ENCODE results near the gene RAD51.

RAD51 gene

DNA sequence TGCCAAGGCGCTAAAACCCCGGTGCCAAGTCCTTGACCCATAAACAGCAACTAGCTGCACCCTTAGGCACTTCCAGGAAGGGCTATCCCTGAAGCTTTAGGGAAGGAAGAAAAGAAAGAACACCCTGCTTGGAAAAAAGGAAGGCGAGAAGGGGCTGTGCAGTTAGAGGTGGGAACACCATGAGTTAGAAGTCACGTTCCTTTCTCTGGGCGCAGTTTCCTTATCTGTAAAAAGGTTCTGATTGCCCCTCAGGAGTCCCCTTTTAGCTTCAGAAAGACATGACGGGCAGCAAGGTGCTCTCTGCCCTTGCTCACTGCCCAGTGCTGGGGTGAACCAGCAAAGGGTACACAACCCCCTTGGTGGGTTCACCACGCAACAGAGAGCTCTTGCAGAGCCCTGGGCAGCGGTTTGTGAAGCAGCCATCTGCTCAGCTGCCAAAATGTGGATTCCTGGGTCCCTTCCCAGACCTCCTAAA lies 69.7 kb downstream of the RAD51 start:
- DNase-seq = no peak

- no peak for DNase-seq
Observed at GRCh38 chr15:40766194-40766815, 71.3 kb downstream of the RAD51 start.

GRCh38 chr15:40766906-40767837 lies 72.2 kb downstream of the RAD51 start:
- no peak for DNase-seq

GRCh38 chr15:40767838-40768500 lies 73.0 kb downstream of the RAD51 start:
- no peak for DNase-seq

DNA sequence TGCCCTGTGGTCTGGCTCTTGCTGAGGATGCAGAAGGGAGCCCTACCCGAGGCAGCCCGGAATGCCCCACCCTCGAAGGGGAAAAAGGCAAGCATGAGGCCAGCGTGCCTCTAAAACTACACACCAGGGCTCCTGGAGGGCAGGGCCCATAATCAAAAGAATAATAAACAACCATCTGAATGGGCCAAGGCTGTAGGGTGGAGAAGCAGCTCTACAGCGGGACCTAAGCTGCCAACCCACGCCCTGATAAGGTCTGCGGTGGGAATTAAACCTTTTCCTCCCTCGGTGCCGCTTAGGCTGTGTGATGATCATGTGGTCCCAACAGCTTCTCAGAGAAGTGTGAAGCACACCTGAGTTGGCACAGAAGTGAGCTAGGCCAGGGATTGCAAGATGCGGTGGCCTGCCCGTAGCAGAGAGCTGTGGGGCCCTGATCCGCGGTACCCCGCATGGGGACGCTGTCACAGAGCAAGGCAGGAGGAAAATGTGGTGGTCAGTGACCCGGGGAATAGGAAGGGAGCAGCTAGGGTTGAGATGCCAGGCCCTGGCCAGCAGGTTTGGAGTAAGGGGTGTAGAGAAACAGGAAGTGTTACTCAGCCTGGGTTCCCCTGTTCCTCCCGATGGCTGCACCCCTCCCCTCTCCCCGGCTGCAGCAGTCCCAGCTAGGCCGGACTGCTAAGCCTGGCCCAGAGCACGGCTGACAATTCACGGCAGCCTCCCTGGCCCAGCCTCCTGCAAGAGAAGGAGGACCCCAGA lies 73.7 kb downstream of the RAD51 start:
- DNase-seq = no peak

GRCh38 chr15:40769274-40770146 lies 74.5 kb downstream of the RAD51 start, which contains the start of gene C15orf62:
TSS of gene C15orf62 (plus strand) at chr15:40769980. CDS start at chr15:40770496, 516 bp downstream.
- DNase-seq = peak; percentile 63

DNA sequence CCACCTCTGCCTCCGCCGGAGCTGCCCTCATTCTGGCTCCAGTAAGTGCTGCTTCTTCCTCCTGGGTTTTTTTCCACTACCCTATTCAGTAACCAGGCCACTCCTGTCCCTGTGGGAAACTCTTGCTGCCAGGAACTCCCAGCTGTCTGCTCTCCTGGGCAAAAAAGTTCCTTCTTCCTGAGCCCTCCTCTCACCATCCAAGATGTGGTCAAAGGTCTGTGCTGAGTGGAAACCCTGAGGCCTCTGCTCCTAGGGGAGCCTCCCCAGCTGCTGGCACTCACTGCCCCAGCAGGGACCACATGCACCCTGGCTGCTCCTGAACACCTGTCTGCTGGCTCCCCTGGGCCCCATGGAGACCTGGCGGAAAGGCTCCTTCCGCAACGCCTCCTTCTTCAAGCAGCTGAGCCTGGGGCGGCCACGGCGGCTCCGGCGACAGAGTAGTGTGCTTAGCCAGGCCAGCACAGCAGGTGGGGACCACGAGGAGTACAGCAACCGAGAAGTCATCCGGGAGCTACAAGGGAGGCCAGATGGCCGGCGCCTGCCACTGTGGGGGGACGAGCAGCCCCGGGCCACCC lies 75.3 kb downstream of the RAD51 start:
- no peak for DNase-seq

GRCh38 chr15:40771242-40771641 lies 76.3 kb downstream of the RAD51 start:
- DNase-seq = no peak

DNA sequence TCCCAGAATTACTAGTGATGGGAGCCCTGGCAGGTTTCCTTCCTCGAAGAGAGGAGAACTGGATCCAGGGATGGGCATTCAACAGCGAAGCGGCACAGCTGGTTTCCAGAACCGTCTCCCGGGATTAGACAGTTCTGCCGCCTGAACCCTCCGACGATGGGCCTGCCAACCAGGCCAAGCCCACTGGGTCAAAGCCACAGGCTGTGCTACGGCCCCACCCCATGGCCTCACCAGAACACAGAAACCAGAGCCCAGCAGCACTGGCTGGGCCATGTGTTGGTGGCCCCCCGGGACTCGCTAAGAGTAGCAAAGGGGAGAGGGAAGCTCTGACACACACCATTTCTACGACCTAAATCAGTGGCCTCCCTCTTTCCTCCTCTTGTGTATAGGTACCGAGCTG lies 77.0 kb downstream of the RAD51 start:
- DNase-seq = no peak

DNA sequence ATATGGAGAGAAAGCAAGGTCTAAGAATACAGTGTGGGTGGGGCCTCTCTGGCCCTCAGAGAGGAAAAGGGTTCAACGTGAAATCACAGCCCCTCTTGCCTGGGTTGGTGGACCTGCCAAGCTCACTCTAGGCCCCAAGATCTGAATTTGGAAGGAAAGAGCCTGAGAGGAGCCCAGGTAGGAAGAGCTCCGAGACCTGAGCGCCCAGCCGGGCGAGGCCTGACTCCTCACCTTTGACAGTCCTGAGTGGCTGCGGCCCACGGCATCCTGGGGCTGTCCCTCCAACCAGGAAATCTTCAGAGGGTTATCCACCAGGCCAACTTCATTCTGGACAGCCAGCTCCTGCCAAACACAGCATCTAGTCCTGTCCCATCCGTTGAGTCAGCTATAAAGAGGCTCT lies 78.5 kb downstream of the RAD51 start:
- no peak for DNase-seq

GRCh38 chr15:40773902-40774301 lies 78.9 kb downstream of the RAD51 start:
- DNase-seq = no peak

DNA sequence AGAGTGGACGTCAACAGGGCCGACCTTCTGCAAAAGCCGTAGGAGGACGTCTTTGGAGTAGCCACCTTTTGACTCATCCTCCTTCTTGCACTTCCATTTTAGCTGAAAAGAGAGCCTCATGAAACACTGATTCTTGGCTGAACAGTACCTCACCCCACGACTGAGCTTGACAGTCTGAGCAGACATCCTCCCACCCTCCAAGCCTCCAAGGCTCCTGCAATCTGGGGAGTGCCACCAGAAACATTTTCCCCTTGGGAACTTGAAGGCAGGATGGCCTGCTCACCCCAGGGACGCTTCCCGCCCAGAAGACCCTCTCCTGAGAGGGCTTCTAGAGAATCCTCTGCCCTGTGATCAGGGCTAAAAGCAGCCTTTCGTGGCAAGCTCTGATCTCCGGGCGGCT lies 80.0 kb downstream of the RAD51 start:
- no peak for DNase-seq

DNA sequence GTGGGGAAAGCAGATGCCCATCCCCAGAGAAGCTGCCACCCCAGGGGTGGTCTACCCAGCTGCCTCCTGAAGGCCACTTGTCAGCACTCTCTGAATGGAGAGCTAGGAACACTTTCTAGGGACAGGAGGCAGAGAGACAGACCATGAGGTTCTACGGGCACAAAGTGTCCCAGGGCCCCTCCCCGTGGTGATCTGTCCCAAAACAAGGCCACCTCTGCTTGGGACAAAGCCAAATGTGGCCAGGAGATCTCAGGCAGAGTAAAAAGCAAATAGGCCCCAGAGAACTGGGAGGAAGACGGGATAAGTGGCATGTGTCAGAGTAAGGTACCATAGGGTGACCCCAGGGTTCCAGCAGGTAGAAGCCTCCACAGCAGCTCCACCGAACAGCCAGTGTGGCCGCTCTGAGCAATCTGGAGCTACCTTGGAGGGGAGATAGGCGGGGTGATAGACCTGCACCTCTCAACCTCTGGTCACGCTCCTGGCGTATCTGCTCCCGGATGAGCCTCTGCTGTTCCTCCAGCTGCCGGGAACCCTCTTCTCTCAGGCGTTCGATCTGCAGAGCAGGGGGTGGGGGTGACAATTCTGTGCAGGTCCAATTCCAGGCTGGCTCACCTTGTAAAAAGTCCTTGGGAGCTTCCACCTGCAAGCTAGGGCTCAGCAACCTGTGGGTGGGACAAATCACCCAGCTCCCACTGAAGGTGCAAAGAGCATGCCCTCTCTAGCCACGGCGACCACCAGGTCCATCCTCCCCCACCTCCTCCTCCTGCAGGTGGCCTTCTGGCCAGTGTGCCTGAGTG lies 81.0 kb downstream of the RAD51 start:
- DNase-seq = no peak

- DNase-seq = peak; percentile 68
Observed at GRCh38 chr15:40776537-40777141, 81.7 kb downstream of the RAD51 start.
